ENCODE measurements around the gene HOXA5.
A peak's percentile ranks its signal among the peaks of the same experiment; 100 is the strongest.

The HOXA5 gene

GRCh38 chr7:27101957-27102580 is 41.4 kb downstream of the HOXA5 start:
- no peak for DNase-seq (ENCODE audit: insufficient read length, low spot score)
- no peak for FAIRE-seq
- TF ChIP-seq POLR2A (IDR thresholded peaks at IDR 0.05; ENCODE audit: low read depth, low read length): no peak

GRCh38 chr7:27101171-27101956 is 42.1 kb downstream of the HOXA5 start:
- DNase-seq (ENCODE audit: insufficient read length, low spot score) (no peak), FAIRE-seq (no peak)

GRCh38 chr7:27100694-27101170 is 42.7 kb downstream of the HOXA5 start:
- no peak for TF ChIP-seq POLR2A (IDR thresholded peaks at IDR 0.05; ENCODE audit: low read depth, low read length)
- no peak for DNase-seq (ENCODE audit: insufficient read length, low spot score)
- no peak for FAIRE-seq

More at GRCh38 chr7:27101171-27101956, 42.1 kb downstream of the HOXA5 start:
- TF ChIP-seq POLR2A (IDR thresholded peaks at IDR 0.05; ENCODE audit: low read depth, low read length): no peak

- DNase-seq (ENCODE audit: insufficient read length, low spot score): no peak
- no peak for FAIRE-seq
- no peak for TF ChIP-seq POLR2A (IDR thresholded peaks at IDR 0.05; ENCODE audit: low read depth, low read length)
Measured at GRCh38 chr7:27099453-27100370, 43.8 kb downstream of the HOXA5 start.

GRCh38 chr7:27098578-27099451 is 44.7 kb downstream of the HOXA5 start:
- TF ChIP-seq POLR2A (IDR thresholded peaks at IDR 0.05; ENCODE audit: low read depth, low read length): no peak
- FAIRE-seq (no peak), DNase-seq (ENCODE audit: insufficient read length, low spot score) (no peak)

- no peak for TF ChIP-seq POLR2A (IDR thresholded peaks at IDR 0.05; ENCODE audit: low read depth, low read length)
- no peak for DNase-seq (ENCODE audit: insufficient read length, low spot score)
- no peak for FAIRE-seq
Measured at GRCh38 chr7:27097686-27098577, 45.5 kb downstream of the HOXA5 start.

- DNase-seq (ENCODE audit: insufficient read length, low spot score) (no peak), FAIRE-seq (no peak)
- peak; percentile 32; the same call in 1 of the 2 replicates for TF ChIP-seq POLR2A (IDR thresholded peaks at IDR 0.05; ENCODE audit: low read depth, low read length)
Measured at GRCh38 chr7:27096768-27097514, 46.5 kb downstream of the HOXA5 start.

GRCh38 chr7:27095897-27096767 is 47.3 kb downstream of the HOXA5 start, which contains the start of gene HOXA1:
Gene HOXA1, minus strand, starts transcription at chr7:27096000. Its CDS starts 88 bp downstream, at chr7:27095912.
- TF ChIP-seq POLR2A (IDR thresholded peaks at IDR 0.05; ENCODE audit: low read depth, low read length): peak; percentile 95
- DNase-seq (ENCODE audit: insufficient read length, low spot score) (peak; percentile 100), FAIRE-seq (peak; percentile 53)

- FAIRE-seq (no peak), DNase-seq (ENCODE audit: insufficient read length, low spot score) (no peak)
- TF ChIP-seq POLR2A (IDR thresholded peaks at IDR 0.05; ENCODE audit: low read depth, low read length): no peak
Measured at GRCh38 chr7:27095050-27095896, 48.2 kb downstream of the HOXA5 start.

All from H54 (cell line).